ENCODE results near the gene CYP46A1. TPM values are rescaled to one million over a fixed set of nuclear protein-coding genes. Genes with fewer than 3 reads are reported as not detected.
A peak's percentile ranks its signal among the peaks of the same experiment; 100 is the strongest.
"Not testable (repeated sequence)": the region's sequence is repeated elsewhere in the genome, so short reads cannot be mapped to it uniquely, and the experiment has no call there.

Gene CYP46A1
- total and polyA plus RNA-seq, 2 donors from 2014 or later, result 0.82 to 2.5 TPM

DNA sequence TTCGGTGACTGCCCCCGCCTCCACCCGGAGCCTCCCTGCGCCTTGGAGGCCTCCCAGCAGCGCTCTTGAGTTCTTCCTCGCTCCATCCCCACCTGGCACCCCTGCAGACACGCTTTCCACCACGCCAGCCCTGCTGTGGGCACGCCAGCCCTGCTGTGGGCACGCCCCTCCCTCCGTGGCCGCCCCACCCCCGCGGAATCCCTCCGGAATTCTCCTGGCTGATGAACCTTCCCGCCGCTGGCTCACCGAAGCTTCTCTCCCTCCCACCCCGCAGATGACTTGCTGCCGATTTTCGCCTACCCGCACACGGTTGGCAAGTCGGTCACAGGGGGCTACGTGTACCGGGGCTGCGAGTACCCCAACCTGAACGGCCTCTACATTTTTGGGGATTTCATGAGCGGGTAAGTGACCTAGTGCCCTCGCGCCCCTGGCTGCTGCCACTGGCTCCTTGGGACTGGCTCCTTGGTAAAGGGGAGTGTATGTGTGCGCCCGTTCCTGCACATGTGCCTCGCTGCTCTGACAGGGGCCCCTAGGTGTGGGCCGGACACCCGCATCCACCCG, 24.0 kb upstream of the CYP46A1 start:
- no peak overlapping the region for H3K4me3 ChIP-seq (ENCODE audit: low read length in 3 of 3)
- intact Hi-C loops (cut with DNase I), result no loop called here
- no peak for FAIRE-seq
- H3K27ac ChIP-seq (ENCODE audit: low read depth in 2 of 2, low read length in 2 of 2), result no peak overlapping the region
- peaks cover 13% of the 10 kb centered on the region for H3K27me3 ChIP-seq (ENCODE audit: control insufficient read depth, insufficient read depth, low read length)
- peak; percentile 37 to 75 (median 57) for DNase-seq
- no peak overlapping the region for H3K9ac ChIP-seq (ENCODE audit: low read length in 3 of 3)
- no peaks in the 10 kb centered on the region for H3K9me3 ChIP-seq (ENCODE audit: control insufficient read depth in 2 of 3, insufficient read depth in 1 of 3, low read length in 3 of 3)
- no peaks in the 10 kb centered on the region for H3K36me3 ChIP-seq (ENCODE audit: control insufficient read depth in 2 of 3, insufficient read depth in 3 of 3, low read length in 3 of 3)
- no peaks in the 10 kb centered on the region for H3K4me1 ChIP-seq (ENCODE audit: control insufficient read depth in 2 of 3, insufficient read depth in 2 of 3, low read depth in 1 of 3, low read length in 3 of 3)
- TF ChIP-seq, protein P1, sequence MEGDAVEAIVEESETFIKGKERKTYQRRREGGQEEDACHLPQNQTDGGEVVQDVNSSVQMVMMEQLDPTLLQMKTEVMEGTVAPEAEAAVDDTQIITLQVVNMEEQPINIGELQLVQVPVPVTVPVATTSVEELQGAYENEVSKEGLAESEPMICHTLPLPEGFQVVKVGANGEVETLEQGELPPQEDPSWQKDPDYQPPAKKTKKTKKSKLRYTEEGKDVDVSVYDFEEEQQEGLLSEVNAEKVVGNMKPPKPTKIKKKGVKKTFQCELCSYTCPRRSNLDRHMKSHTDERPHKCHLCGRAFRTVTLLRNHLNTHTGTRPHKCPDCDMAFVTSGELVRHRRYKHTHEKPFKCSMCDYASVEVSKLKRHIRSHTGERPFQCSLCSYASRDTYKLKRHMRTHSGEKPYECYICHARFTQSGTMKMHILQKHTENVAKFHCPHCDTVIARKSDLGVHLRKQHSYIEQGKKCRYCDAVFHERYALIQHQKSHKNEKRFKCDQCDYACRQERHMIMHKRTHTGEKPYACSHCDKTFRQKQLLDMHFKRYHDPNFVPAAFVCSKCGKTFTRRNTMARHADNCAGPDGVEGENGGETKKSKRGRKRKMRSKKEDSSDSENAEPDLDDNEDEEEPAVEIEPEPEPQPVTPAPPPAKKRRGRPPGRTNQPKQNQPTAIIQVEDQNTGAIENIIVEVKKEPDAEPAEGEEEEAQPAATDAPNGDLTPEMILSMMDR (IDR thresholded peaks at IDR 0.05; ENCODE audit: borderline replicate concordance, extremely low read depth, insufficient read depth), result no peak

DNA sequence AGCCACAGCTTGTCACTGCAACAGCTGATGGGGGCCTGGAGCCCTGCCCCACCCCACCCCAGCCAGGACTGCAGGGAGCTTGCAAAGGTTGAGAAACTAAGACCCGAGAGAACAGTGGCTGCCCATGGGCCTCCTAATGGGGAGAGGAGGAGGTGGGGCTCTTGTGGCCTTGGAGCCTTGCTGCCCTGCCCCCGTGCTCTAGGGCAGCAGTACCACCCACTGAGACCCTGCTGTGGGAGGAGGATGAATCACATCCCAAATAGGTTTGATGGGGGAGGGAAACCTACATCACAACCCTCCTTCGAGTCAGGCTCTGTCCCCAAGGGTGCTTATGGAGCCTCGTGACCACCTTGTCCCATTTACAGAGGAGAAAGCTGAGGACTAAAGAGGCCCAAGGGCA, 23.3 kb upstream of the CYP46A1 start:
- Histone ChIP-seq H3K4me3 (ENCODE audit: low read length in 3 of 3) (no peak overlapping the region), H3K36me3 (ENCODE audit: control insufficient read depth in 2 of 3, insufficient read depth in 3 of 3, low read length in 3 of 3) (no peaks in the 10 kb centered on the region), H3K27ac (ENCODE audit: low read depth in 2 of 2, low read length in 2 of 2) (no peak overlapping the region), H3K9ac (ENCODE audit: low read length in 3 of 3) (no peak overlapping the region), H3K9me3 (ENCODE audit: control insufficient read depth in 2 of 3, insufficient read depth in 1 of 3, low read length in 3 of 3) (no peaks in the 10 kb centered on the region), H3K27me3 (ENCODE audit: control insufficient read depth, insufficient read depth, low read length) (peaks cover 13% of the 10 kb centered on the region), H3K4me1 (ENCODE audit: control insufficient read depth in 2 of 3, insufficient read depth in 2 of 3, low read depth in 1 of 3, low read length in 3 of 3) (no peaks in the 10 kb centered on the region)
- intact Hi-C loops (cut with DNase I), result no loop called here
- FAIRE-seq (no peak), DNase-seq (peak in 1 of 5 donors; percentile 41)
- TF ChIP-seq, protein P1 (IDR thresholded peaks at IDR 0.05; ENCODE audit: borderline replicate concordance, extremely low read depth, insufficient read depth), result no peak

DNA sequence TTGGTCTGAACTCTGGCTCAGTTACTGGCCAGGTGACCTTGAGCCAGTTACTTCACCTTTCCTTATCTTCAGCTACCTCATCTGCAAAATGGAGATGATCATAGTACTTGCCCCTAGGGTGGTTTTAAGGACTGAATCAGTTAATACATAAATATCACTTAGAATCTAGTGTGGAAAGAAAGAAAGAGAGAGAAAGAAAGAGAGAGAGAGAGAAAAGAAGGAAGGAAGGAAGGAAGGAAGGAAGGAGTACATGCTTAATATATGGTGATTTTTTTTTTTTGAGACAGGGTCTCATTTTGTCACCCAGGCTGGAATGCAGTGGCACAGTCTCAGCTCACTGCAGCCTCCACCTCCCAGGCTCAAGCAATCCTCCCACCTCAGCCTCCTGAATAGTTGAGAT, 22.9 kb upstream of the CYP46A1 start:
- H3K9ac ChIP-seq (ENCODE audit: low read length in 3 of 3); DNase-seq; FAIRE-seq; H3K27ac ChIP-seq (ENCODE audit: low read depth in 2 of 2, low read length in 2 of 2); H3K36me3 ChIP-seq (ENCODE audit: control insufficient read depth in 2 of 3, insufficient read depth in 3 of 3, low read length in 3 of 3); H3K9me3 ChIP-seq (ENCODE audit: control insufficient read depth in 2 of 3, insufficient read depth in 1 of 3, low read length in 3 of 3); intact Hi-C loops (cut with DNase I); H3K4me1 ChIP-seq (ENCODE audit: control insufficient read depth in 2 of 3, insufficient read depth in 2 of 3, low read depth in 1 of 3, low read length in 3 of 3); H3K4me3 ChIP-seq (ENCODE audit: low read length in 3 of 3): not testable (repeated sequence)
- peaks cover 13% of the 10 kb centered on the region for H3K27me3 ChIP-seq (ENCODE audit: control insufficient read depth, insufficient read depth, low read length)

DNA sequence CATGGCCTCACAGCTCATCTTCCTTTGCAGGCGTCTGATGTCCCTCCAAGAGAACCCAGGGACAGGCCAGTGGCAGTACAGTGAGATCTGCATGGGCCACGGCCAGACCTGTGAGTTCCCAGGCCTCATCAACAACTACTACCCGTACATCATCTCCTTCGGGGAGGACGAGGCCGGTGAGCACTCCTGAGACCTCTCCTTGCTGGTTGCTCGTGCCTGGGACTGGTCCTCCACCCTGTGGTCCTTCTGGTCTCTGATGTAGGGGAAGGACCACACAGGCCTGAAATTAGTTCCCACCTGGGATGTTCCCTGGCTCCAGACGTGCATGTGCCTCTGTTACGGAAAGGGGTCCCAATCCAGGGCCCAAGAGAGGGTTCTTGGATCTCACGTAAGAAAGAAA, 21.3 kb upstream of the CYP46A1 start:
- TF ChIP-seq, protein P1 (IDR thresholded peaks at IDR 0.05; ENCODE audit: borderline replicate concordance, extremely low read depth, insufficient read depth), result no peak
- Histone ChIP-seq H3K27me3 (ENCODE audit: control insufficient read depth, insufficient read depth, low read length) (peaks cover 9% of the 10 kb centered on the region), H3K9ac (ENCODE audit: low read length in 3 of 3) (no peak overlapping the region), H3K36me3 (ENCODE audit: control insufficient read depth in 2 of 3, insufficient read depth in 3 of 3, low read length in 3 of 3) (no peaks in the 10 kb centered on the region), H3K4me3 (ENCODE audit: low read length in 3 of 3) (no peak overlapping the region), H3K9me3 (ENCODE audit: control insufficient read depth in 2 of 3, insufficient read depth in 1 of 3, low read length in 3 of 3) (no peaks in the 10 kb centered on the region), H3K4me1 (ENCODE audit: control insufficient read depth in 2 of 3, insufficient read depth in 2 of 3, low read depth in 1 of 3, low read length in 3 of 3) (no peaks in the 10 kb centered on the region), H3K27ac (ENCODE audit: low read depth in 2 of 2, low read length in 2 of 2) (no peak overlapping the region)
- DNase-seq (peak in 1 of 5 donors; percentile 65), FAIRE-seq (no peak)
- intact Hi-C loops (cut with DNase I), result no loop called here
